ENCODE measurements around the gene EXOC8. TPM values are rescaled to one million over a fixed set of nuclear protein-coding genes. Genes with fewer than 3 reads are reported as not detected.

EXOC8 gene
- total and polyA plus RNA-seq, 9 of the 15 experiments (the other 6 are each of a cell fraction or from before 2014, with no cell fraction given) = 2.1 to 13.6 (median 7.2) TPM

- FAIRE-seq = no peak
- in situ Hi-C loops (cut with MboI) = no loop called here
- 79% methylated on average over 3 of the region's 3 CpGs for WGBS (ENCODE audit: insufficient coverage, low coverage, missing lambda C conversion rate)
These were observed 31.6 kb upstream of the EXOC8 start for GRCh38 chr1:231369282-231369681.

More at GRCh38 chr1:231369282-231369681, 31.6 kb upstream of the EXOC8 start:
- peaks cover 4% of the 10 kb centered on the region; the same call in 2 of the 3 replicates for H3K79me2 ChIP-seq (ENCODE audit: control insufficient read depth, insufficient read depth, low read length)
- DNase-seq (ENCODE audit: extremely low read depth in 1 of 4, low spot score in 3 of 4) (no peak), ATAC-seq (no peak)
- no peaks in the 10 kb centered on the region for H3K9me3 ChIP-seq (replicated peaks; ENCODE audit: control insufficient read depth, insufficient read depth, low read depth, low read length)
- H4K20me1 ChIP-seq (replicated peaks; ENCODE audit: control insufficient read depth, insufficient read depth, low read length) = no peaks in the 10 kb centered on the region; the same call in 1 of the 2 replicates
- intact Hi-C loops (cut with micrococcal nuclease) = no loop called here
- ChIA-PET CTCF (ENCODE audit: low intra/inter-chr PET ratio) (no interaction called here), POLR2A (interaction anchor here (0.6 to 1.5 kb wide), 5 partner anchors 8 to 247 kb away, joined by 3 to 4 read pairs (median 3); no protein-coding TSS in a partner anchor)
- H3K27ac ChIP-seq (ENCODE audit: extremely low read depth, low read depth, low read length) = no peak overlapping the region
- peaks cover 69% of the 10 kb centered on the region for H3K36me3 ChIP-seq (ENCODE audit: control insufficient read depth, insufficient read depth, low read length)
- H3K4me2 ChIP-seq (ENCODE audit: insufficient read depth, low read length) = no peak overlapping the region
- TF ChIP-seq CTCF (IDR thresholded peaks at IDR 0.05 in 2 of 3, conservative IDR thresholded peaks at IDR 0.05 in 1 of 3; ENCODE audit: insufficient read depth in 2 of 3, low read depth in 1 of 3, low read length in 3 of 3) (peak in 1 of 3 experiments; percentile 31; a peak in 2 of 6 replicates), AFF1 (IDR thresholded peaks at IDR 0.05; ENCODE audit: low read depth in 1 of 2, partially characterized antibody in 2 of 2) (no peak), RAD21 (CRISPR knock-in tag; conservative IDR thresholded peaks at IDR 0.05 in 1 of 2, IDR thresholded peaks at IDR 0.05 in 1 of 2) (peak in 1 of 2 experiments; percentile 50; a peak in 2 of 4 replicates)
- no peak overlapping the region for H2AFZ ChIP-seq (ENCODE audit: low read depth, low read length)
- BruUV-seq (replicated peaks) = no TSS peak
- H3K4me1 ChIP-seq (replicated peaks in 1 of 2; ENCODE audit: control insufficient read depth in 2 of 2, insufficient read depth in 2 of 2, low read length in 2 of 2) = no peaks in the 10 kb centered on the region
- H3K27me3 ChIP-seq (ENCODE audit: control insufficient read depth in 2 of 2, insufficient read depth in 2 of 2, low read length in 2 of 2) = no peaks in the 10 kb centered on the region
- no peak overlapping the region for H3K9ac ChIP-seq (ENCODE audit: insufficient read depth in 1 of 2, low read depth in 2 of 2, low read length in 2 of 2)
- no peaks in the 10 kb centered on the region for H3K9me1 ChIP-seq (ENCODE audit: control insufficient read depth, insufficient read depth, low read length)
- no peak overlapping the region for H3K4me3 ChIP-seq
